ENCODE results near the gene RAET1G. TPM values are rescaled to one million over a fixed set of nuclear protein-coding genes. Genes with fewer than 3 reads are reported as not detected.
"Not testable (repeated sequence)": the region's sequence is repeated elsewhere in the genome, so short reads cannot be mapped to it uniquely, and the experiment has no call there.

The RAET1G gene
- not detected for polyA plus RNA-seq (2012; ENCODE audit: insufficient read depth, insufficient read length, low read depth)

GRCh38 chr6:149922642-149923326 lies at the start of gene RAET1G:
Gene RAET1G, minus strand, starts transcription at chr6:149923121. Its CDS starts 111 bp downstream, at chr6:149923010.
- Histone ChIP-seq H3K9me3 (no peaks in the 10 kb centered on the region), H3K27me3 (peaks cover 7% of the 10 kb centered on the region), H3K4me1 (no peaks in the 10 kb centered on the region), H3K36me3 (no peaks in the 10 kb centered on the region), H3K4me3 (ENCODE audit: low read depth, low read length) (peak within 1 kb of the TSS; percentile 58)
- TF ChIP-seq CTCF (IDR thresholded peaks at IDR 0.05; ENCODE audit: low read depth, low read length): no peak
- peak; percentile 90 for DNase-seq

- no peak for TF ChIP-seq CTCF (IDR thresholded peaks at IDR 0.05; ENCODE audit: low read depth, low read length)
- no peaks in the 10 kb centered on the region for H3K36me3 ChIP-seq
- DNase-seq: no peak
- H3K4me1 ChIP-seq: no peaks in the 10 kb centered on the region
- peaks cover 21% of the 10 kb centered on the region for H3K27me3 ChIP-seq
- no peaks in the 10 kb centered on the region for H3K9me3 ChIP-seq
- no peak overlapping the region for H3K4me3 ChIP-seq (ENCODE audit: low read depth, low read length)
These were observed 46.7 kb upstream of the RAET1G start for GRCh38 chr6:149969635-149970034.

GRCh38 chr6:149968909-149969308 lies 46.0 kb upstream of the RAET1G start:
- DNase-seq; H3K4me3 ChIP-seq (ENCODE audit: low read depth, low read length); H3K4me1 ChIP-seq; H3K9me3 ChIP-seq; H3K36me3 ChIP-seq: not testable (repeated sequence)
- H3K27me3 ChIP-seq: peaks cover 28% of the 10 kb centered on the region

GRCh38 chr6:149967999-149968398 lies 45.1 kb upstream of the RAET1G start:
- H3K27me3 ChIP-seq: peaks cover 31% of the 10 kb centered on the region
- not testable (repeated sequence) for H3K9me3 ChIP-seq; H3K4me3 ChIP-seq (ENCODE audit: low read depth, low read length); DNase-seq; H3K36me3 ChIP-seq; H3K4me1 ChIP-seq

- DNase-seq: no peak
- H3K4me3 ChIP-seq (ENCODE audit: low read depth, low read length): no peak overlapping the region
- no peaks in the 10 kb centered on the region for H3K9me3 ChIP-seq
- H3K27me3 ChIP-seq: peaks cover 34% of the 10 kb centered on the region
- TF ChIP-seq CTCF (IDR thresholded peaks at IDR 0.05; ENCODE audit: low read depth, low read length): no peak
- no peaks in the 10 kb centered on the region for H3K36me3 ChIP-seq
- H3K4me1 ChIP-seq: no peaks in the 10 kb centered on the region
These were observed 44.7 kb upstream of the RAET1G start for GRCh38 chr6:149967591-149967990.

GRCh38 chr6:149966319-149966718 lies 43.4 kb upstream of the RAET1G start:
- H3K36me3 ChIP-seq; H3K9me3 ChIP-seq; H3K4me1 ChIP-seq; DNase-seq; H3K4me3 ChIP-seq (ENCODE audit: low read depth, low read length): not testable (repeated sequence)
- peaks cover 34% of the 10 kb centered on the region for H3K27me3 ChIP-seq

GRCh38 chr6:149965194-149966020 lies 42.5 kb upstream of the RAET1G start:
- DNase-seq: no peak
- TF ChIP-seq CTCF (IDR thresholded peaks at IDR 0.05; ENCODE audit: low read depth, low read length): no peak
- Histone ChIP-seq H3K4me3 (ENCODE audit: low read depth, low read length) (peak overlapping the region; percentile 65; the same call in 1 of the 2 replicates), H3K9me3 (no peaks in the 10 kb centered on the region), H3K4me1 (no peaks in the 10 kb centered on the region), H3K36me3 (no peaks in the 10 kb centered on the region), H3K27me3 (peaks cover 40% of the 10 kb centered on the region)

Measured in BE2C (cell line).